ENCODE results near the gene INO80. TPM values are rescaled to one million over a fixed set of nuclear protein-coding genes. Genes with fewer than 3 reads are reported as not detected.

The INO80 gene
- total RNA-seq, 2 donors from 2014 or later, result 27.2 to 64.4 TPM

GRCh38 chr15:41039121-41039520 is 77.0 kb downstream of the INO80 start:
- Histone ChIP-seq H3K4me1 (ENCODE audit: control insufficient read depth in 1 of 2, low read depth in 2 of 2) (peaks cover 9 to 29% of the 10 kb centered on the region in 2 donors), H3K36me3 (no peaks in the 10 kb centered on the region)
- no peak for TF ChIP-seq CTCF (IDR thresholded peaks at IDR 0.05)

GRCh38 chr15:41032079-41032328 is 84.1 kb downstream of the INO80 start:
- no peaks in the 10 kb centered on the region for H3K27me3 ChIP-seq (replicated peaks; ENCODE audit: insufficient read depth)
- DNase-seq (ENCODE audit: low spot score), result no peak
- H3K36me3 ChIP-seq, result no peaks in the 10 kb centered on the region
- TF ChIP-seq CTCF (IDR thresholded peaks at IDR 0.05), result no peak
- H3K4me1 ChIP-seq (ENCODE audit: control insufficient read depth in 1 of 2, low read depth in 2 of 2), result peaks cover 9 to 56% of the 10 kb centered on the region in 2 donors
- H3K27ac ChIP-seq, result no peak overlapping the region
- ATAC-seq (ENCODE audit: insufficient number of reproducible peaks, low FRiP score, low read depth), result no peak
- no peaks in the 10 kb centered on the region for H3K9me3 ChIP-seq
- H3K4me3 ChIP-seq, result no peak overlapping the region

More at GRCh38 chr15:41039121-41039520, 77.0 kb downstream of the INO80 start:
- Histone ChIP-seq H3K27ac (no peak overlapping the region), H3K27me3 (replicated peaks; ENCODE audit: insufficient read depth) (no peaks in the 10 kb centered on the region), H3K9me3 (no peaks in the 10 kb centered on the region), H3K4me3 (no peak overlapping the region)
- DNase-seq (ENCODE audit: low spot score) (no peak), ATAC-seq (ENCODE audit: insufficient number of reproducible peaks, low FRiP score, low read depth) (no peak)

- Histone ChIP-seq H3K27ac (no peak overlapping the region), H3K27me3 (replicated peaks; ENCODE audit: insufficient read depth) (no peaks in the 10 kb centered on the region), H3K4me1 (ENCODE audit: control insufficient read depth in 1 of 2, low read depth in 2 of 2) (peaks cover 6 to 61% of the 10 kb centered on the region in 2 donors), H3K9me3 (no peaks in the 10 kb centered on the region), H3K4me3 (no peak overlapping the region), H3K36me3 (no peaks in the 10 kb centered on the region)
- no peak for TF ChIP-seq CTCF (IDR thresholded peaks at IDR 0.05)
- ATAC-seq (ENCODE audit: insufficient number of reproducible peaks, low FRiP score, low read depth) (no peak), DNase-seq (ENCODE audit: low spot score) (no peak)
These were observed 84.6 kb downstream of the INO80 start for GRCh38 chr15:41031232-41032078.

- ATAC-seq (ENCODE audit: insufficient number of reproducible peaks, low FRiP score, low read depth), result no peak
- peaks cover 13 to 62% of the 10 kb centered on the region in 2 donors for H3K4me1 ChIP-seq (ENCODE audit: control insufficient read depth in 1 of 2, low read depth in 2 of 2)
These were observed 87.2 kb downstream of the INO80 start for GRCh38 chr15:41028853-41029252.

GRCh38 chr15:41025393-41025792 is 90.7 kb downstream of the INO80 start:
- no peaks in the 10 kb centered on the region for H3K36me3 ChIP-seq
- H3K9me3 ChIP-seq, result no peaks in the 10 kb centered on the region
- H3K4me1 ChIP-seq (ENCODE audit: control insufficient read depth in 1 of 2, low read depth in 2 of 2), result peaks cover 13 to 49% of the 10 kb centered on the region in 2 donors
- ATAC-seq (ENCODE audit: insufficient number of reproducible peaks, low FRiP score, low read depth), result no peak
- DNase-seq (ENCODE audit: low spot score), result no peak
- H3K27me3 ChIP-seq (replicated peaks; ENCODE audit: insufficient read depth), result no peaks in the 10 kb centered on the region
- peak overlapping the region; percentile 76 to 78 for H3K27ac ChIP-seq
- H3K4me3 ChIP-seq, result no peak overlapping the region
- TF ChIP-seq CTCF (IDR thresholded peaks at IDR 0.05), result no peak

More at GRCh38 chr15:41028853-41029252, 87.2 kb downstream of the INO80 start:
- no peak for DNase-seq (ENCODE audit: low spot score)
- no peak overlapping the region for H3K27ac ChIP-seq
- H3K4me3 ChIP-seq, result no peak overlapping the region
- H3K27me3 ChIP-seq (replicated peaks; ENCODE audit: insufficient read depth), result no peaks in the 10 kb centered on the region
- H3K9me3 ChIP-seq, result no peaks in the 10 kb centered on the region
- TF ChIP-seq CTCF (IDR thresholded peaks at IDR 0.05), result no peak
- H3K36me3 ChIP-seq, result no peaks in the 10 kb centered on the region
